Stimulated activated CD8-positive, alpha-beta memory T cell treated with anti-CD3 and anti-CD28 coated beads, Interleukin-12 subunit alpha, Interleukin-12 subunit beta, amount 100 ng/mL, for 4 hours (primary cell): ENCODE results near the gene ZNF582.
A peak's percentile ranks its signal among the peaks of the same experiment; 100 is the strongest.

Experiments
- DNase-seq: peaks from one replicate; pipeline ENCODE4 v3.0.0-alpha.2; 2020; ENCODE audit warnings: low read depth

ZNF582 gene

DNA sequence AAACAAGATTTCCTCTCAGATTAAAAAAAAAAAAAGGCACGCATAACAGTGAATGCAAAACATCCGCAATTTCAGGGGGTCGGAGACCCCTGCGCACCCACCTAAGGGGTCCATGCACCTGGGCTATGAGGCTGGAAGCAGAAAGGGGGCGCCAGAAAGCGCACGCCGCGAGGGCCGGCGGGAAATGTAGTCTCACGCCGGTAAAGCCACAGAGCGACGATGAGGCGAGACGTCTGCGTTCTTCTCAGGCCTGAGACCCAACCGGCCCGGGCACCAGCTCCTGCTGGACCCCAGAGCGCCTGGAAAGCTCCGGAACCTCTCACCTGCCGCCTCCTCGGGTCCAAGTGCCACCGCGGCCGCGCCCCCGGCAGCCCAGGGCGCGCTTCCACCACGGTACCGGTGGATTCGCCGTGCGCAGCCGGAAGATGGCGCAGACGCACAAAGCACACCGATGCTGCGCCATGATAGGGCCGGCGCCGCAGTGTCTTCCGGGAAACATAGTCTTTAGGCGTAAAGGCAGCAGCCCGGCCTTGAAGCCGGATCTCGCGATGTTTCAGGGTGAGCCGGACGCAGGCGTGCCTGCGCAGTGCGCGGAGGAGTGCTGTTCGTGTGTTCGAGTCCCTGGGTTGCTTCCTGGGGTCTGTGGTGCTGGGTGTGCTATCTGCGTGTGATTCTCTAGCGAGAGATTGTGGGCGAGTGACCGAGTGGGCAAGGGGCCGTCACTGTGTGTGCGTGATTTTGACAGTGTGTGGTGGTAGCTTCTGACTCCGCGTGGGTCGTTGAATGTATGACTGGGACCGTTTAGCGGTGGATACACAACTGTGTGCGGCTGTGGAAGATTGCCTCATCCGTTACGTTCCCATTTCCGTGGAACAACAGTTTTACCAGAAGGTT lies at the start of gene ZNF582:
Gene ZNF582 (minus strand): TSS at position 416 of the 894 bp plus-strand sequence. CDS start 1,782 bp downstream, outside the sequence.
- DNase-seq, result peak; percentile 83

DNA sequence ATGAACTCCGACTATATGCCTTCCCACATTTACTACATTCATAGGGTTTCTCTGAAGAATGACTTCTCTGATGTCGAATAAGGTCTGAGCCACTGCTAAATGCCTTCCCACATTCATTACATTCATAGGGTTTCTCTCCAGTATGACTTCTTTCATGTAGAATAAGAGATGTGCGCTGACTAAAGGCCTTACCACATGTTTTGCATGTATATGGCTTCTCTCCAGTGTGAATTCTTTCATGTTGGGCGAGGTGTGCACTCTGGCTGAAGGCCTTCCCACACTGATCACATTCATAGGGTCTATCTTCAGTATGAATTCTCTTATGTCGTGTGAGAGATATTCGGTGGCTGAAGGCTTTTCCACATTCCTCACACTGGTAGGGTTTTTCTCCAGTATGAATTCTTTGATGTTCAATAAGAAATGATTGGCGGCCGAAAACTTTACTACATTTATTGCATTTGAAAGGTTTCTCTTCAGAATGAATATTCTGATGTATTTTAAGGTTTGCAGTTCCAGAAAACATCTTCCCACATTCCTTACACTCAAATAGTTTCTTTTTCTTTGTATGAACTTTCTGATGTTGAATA lies 48.0 kb upstream of the ZNF582 start:
- DNase-seq, result no peak

DNA sequence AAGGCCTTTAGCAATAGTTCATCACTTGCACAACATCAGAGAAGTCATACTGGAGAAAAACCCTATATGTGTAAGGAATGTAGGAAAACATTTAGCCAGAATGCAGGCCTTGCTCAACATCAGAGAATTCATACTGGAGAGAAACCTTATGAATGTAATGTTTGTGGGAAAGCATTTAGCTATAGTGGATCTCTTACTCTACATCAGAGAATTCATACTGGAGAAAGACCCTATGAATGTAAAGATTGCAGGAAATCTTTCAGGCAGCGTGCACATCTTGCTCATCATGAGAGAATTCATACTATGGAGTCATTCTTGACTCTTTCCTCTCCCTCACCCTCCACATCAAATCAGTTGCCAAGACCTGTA lies 30.6 kb upstream of the ZNF582 start:
- no peak for DNase-seq

DNA sequence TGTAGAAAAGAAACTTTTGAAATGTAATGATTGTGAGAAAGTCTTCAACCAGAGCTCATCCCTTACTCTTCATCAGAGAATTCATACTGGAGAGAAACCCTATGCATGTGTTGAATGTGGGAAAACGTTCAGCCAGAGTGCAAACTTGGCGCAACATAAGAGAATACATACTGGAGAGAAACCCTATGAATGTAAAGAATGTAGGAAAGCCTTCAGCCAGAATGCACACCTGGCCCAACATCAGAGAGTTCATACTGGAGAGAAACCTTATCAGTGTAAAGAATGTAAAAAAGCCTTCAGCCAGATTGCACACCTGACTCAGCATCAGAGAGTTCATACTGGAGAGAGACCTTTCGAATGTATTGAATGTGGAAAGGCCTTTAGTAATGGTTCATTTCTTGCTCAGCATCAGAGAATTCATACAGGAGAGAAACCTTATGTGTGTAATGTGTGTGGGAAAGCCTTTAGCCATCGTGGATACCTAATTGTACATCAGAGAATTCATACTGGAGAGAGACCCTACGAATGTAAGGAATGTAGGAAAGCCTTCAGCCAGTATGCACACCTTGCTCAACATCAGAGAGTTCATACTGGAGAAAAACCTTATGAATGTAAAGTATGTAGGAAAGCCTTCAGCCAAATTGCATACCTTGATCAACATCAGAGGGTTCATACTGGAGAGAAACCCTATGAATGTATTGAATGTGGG lies 30.1 kb upstream of the ZNF582 start:
- no peak for DNase-seq

DNA sequence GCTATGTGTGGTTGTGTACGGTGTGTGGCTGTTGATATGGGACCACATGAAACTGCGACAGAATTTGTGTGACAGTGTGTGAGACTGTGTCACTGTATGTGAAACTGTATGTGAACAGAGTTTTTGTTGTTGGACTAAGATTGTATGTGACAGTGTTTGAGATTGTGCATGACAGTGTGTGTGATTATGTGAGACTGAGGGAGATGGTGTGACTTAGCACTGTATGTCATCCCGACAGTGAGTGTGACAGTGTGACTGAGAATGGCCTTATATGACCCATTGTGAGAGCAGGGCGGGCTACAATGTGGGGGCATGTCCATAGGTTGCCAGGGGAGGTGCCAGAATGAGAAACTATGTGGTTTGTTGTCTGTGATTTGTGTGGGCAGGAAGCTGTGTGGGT lies 11.7 kb upstream of the ZNF582 start:
- DNase-seq, result no peak

DNA sequence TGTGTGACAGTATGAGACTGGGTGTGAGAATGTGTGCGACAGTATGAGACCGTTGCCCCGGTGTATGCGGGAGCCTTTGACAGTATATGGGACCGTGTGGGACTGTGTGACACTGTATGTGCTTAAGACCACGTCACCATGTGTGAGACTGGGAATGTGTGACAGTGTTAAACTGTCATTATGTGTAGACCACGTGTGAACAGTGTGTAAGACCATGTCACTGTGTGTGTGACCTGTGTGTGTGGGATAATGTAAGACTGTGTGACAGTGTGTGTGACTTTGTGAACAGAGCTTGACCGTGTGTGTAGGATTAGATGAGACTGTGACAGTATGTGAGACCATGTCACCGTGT lies 11.3 kb upstream of the ZNF582 start:
- no peak for DNase-seq

DNA sequence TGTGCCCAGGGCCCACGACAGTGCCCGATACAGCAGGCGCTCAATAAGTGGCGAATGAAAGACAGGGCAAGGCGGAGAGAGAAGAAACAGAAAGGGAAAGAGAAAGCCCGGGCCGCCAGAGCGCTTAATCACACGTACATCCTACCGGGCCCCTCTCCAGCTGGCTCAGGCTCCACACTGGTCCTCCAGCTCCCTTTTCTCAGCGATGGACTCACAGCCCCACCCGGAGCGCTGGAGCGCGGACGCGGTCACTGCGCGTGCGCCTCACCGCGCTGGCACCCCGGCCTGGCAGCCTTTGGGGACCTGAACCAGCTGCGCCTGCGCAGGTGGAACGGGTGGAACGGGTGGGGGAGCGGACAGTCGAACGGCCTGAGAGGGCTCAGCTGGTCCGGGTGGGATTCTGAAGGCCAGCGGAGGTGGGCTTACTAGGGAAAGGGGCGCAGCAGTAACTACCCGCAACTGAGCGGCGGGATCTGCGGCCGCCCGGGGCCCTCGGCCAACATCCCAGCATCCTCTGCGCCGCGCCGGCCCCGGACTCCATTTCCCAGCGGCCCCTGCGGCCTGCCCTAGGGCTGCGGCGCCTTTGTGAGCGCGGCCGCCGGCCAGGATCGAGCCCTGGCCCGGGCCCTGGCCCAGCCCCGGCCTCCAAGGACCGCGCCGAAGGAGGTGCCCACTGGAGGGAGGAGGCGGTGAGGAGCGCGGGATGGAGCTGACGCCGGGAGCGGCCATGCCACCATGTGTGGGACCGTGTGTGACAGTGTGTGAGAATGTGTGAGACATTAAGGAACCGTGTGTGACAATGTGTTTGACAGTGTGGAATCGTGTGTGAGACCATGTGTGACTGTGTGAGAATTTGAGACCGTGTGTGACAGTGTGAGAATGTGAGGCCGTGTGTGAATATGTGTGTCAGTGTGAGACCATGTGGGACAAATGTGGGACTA lies 10.7 kb upstream of the ZNF582 start, which contains the start of gene ZNF583:
Gene ZNF583 (plus strand): TSS at position 569 of the 941 bp plus-strand sequence. CDS start 2,783 bp downstream, outside the sequence.
- peak; percentile 87 for DNase-seq

DNA sequence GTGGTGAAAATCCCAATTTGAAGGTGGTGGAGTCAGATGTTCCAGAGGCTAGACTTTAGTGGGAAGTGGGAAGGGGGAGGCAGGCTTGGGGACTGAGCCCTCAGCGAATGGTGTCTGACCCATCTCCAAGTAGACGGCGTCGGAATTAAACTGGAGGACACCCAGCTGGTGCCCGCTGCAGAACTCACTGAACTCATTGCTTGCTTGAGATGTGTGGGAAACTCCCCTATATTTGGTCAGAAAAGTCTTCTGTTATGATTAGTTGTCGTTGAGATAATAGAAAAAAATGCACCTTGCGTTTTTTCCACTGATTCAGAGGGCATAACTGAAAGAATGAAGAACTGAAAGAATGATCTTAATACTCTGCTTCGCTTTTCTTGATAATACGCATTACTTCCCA lies 9.9 kb upstream of the ZNF582 start:
- DNase-seq, result no peak

DNA sequence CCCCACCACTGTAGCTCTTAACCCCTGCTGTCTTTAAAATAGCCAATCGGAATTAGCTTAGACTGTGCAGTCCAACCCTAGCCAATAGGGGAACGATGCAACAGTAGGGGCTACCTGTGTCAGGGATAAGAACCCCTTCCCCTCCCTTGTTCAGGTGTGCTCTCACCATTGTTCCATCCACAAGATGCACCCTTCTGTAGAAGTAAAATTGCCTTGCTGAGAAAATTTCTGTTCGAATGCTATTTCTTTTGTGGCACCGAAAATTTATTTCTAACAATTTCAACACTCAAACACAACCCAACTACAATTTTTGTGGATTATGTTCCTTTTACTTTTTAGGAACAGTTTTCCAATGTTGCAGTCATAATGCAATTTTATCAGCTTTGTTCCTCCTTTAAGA lies 7.2 kb upstream of the ZNF582 start:
- DNase-seq, result no peak

DNA sequence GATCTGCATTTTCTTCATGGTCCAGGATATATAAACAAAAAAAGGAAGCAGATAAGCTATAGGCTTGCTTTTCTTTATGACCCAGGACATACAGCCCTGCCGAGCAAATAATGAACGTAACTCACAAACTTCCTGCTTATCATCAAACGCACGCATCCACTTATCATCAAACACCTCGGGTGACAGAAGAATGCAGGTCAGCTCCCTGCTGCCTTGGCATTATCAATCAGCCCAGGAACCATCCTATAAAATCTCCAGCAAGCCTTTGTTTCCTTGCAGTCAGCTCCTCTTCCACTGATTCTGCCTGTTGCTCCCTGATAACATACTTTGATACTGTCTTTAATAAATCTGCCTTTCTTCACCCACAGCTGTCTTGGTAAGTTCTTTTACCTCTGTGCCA lies 5.5 kb upstream of the ZNF582 start:
- no peak for DNase-seq

DNA sequence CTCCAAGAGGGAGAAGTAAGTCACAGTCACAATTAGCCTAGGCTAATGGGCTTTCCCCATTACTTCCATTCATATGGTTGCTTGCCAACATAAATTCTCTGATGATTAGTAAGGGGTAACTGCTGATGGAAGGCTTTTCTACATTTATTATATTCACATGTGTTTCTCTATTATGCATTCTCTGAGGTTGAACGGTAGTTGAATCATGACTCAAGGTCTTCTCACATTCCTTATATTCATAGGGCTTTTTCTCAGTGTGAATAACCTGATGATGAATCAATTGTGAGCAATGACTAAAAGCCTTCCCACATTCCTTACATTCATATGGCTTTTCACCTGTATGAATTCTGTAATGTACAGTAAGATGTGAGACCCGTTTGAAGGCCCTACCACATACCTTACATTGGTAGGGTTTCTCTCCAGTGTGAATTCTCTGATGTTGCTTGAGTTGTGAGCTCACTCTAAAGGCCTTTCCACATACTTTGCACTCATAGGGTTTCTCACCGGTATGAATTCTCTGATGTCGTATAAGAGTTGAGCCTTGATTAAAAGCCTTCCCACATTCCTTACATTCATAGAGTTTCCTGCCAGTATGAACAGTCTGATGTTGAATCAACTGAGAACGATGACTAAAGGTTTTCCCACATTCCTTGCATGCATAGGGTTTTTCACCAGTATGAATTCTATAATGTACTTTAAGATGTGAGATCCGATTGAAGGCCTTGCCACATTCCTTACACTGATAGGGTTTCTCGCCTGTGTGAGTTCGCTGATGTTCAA lies 9.3 kb downstream of the ZNF582 start:
- DNase-seq, result no peak

DNA sequence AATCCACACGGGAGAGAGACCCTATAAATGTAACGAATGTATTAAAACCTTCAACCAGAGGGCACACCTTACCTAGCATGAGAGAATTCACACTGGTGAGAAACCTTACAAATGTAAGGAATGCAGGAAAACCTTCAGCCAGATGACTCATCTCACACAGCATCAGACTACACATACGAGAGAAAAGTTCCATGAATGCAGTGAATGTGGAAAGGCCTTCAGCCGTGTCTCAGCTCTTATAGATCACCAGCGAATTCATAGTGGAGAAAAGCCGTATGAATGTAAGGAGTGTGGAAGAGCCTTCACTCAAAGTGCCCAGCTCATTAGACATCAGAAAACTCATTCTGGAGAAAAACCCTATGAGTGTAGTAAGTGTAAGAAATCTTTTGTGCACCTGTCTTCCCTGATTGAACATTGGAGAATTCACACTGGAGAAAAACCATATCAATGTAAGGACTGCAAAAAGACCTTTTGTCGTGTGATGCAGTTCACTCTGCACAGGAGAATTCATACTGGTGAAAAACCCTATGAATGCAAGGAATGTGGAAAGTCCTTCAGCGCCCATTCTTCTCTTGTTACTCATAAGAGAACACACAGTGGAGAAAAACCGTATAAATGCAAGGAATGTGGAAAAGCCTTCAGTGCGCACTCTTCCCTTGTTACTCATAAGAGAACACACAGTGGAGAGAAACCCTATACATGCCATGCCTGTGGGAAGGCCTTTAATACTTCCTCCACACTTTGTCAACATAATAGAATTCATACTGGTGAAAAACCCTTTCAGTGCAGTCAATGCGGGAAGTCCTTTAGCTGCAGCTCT lies 16.0 kb downstream of the ZNF582 start:
- no peak for DNase-seq

DNA sequence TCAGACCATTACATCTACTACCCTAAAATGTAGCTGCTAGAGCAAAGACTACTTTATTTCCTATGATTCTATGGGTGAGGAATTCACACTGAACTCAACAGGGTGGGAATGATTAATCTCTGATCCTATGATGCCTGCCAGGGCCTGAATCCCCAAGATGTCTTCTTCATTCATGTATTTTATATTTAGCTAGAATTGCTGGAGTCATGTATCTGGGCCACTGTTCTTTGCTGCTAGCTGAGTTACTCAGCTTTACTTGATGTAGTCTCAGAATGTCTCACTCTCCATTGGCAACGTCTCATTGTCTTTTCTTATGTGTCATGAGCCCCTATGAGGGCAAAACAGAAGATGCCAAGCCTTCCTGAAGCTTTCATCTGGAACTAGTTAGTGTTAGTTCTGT lies 21.1 kb downstream of the ZNF582 start:
- DNase-seq, result no peak

DNA sequence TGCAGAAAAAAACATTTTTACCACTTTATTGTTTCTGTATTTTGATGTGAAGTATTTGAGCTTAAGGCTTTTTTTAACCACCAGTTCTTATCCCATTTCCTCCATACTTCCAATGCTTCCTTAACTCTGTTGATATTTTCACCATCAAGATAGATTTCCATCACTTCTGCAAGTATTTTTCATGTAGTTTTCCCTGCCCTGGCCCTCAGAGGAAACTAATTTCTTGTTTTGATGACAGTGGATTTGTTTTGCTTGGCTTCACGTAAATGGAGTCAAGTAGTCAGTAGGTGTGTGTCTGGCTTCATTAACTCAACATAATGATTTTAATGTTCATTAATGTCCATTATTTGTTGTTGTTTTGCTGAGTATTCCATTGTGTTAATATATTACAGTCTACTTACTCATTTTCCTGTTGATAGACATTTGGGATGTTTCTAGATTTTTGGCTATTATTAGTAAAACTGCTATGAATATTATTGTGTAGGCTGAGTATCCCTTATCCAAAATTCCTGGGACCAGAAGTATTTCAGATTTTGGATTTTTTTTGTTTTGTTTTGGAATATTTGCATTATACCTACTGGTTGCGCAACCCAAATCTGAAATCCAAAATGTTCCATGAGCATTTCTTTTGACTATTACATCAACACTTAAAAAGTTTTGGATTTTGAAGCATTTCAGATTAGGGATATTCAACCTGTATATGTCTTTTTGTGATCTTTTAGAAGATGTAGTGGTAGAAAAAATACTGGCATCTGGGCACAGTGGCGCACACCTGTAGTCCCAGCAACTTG lies 23.3 kb downstream of the ZNF582 start:
- DNase-seq, result no peak

DNA sequence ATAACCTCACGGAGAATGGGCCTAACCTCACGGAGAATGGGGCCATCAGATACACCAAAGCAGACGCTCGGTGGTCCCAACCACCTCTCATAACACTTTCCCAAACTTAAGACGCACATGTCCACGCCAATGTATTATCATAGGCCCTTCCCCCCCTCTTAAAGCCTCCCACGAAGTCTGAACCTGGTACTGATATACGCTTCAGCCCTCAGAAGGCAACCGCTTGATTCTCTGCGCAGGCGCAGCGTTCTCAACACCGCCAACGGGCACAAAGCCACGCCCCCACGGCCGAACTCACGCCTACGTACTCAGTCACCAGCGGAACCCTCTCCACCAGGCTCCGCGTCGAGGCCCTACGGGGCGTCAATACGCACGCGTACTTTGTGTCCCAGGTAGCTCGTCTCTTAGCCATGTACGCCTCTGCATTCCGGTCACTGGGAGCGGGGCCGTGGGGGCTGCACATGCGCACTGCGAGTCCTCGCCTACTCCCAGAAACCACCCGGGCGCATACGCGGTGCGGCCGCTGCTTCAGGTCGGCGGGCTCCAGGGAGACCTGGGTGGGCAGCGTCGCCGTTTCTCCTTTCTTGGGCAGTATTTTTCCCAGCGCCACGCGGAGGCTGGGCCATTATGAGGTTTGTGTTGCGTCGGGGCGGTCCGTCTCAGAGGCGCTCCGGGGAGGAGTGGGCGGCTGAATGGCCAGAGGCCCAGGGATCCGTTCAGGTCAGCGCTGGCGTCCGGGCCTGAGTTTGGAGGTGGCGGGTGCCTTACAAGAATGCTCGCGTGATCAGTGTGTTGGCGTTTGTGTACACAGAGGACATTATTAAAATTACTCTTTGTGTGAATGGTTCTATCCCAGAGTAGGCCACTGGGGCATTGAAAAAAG lies 25.3 kb downstream of the ZNF582 start:
- DNase-seq, result peak; percentile 66

DNA sequence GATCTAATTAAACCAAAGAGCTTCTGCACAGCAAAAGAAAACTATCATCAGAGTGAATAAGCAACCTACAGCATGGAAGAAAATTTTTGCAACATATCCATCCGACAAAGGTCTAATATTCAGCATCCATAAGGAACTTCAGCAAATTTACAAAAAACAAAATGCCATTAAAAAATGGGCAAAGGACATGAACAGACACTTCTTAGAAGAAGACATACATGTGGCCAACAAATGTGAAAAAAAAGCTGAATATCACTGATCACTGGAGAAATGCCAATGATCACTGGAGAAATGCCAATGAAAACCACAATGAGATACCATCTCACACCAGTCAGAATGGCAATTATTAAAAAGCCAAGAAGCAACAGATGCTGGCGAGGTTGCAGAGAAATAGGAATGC lies 32.5 kb downstream of the ZNF582 start:
- no peak for DNase-seq

DNA sequence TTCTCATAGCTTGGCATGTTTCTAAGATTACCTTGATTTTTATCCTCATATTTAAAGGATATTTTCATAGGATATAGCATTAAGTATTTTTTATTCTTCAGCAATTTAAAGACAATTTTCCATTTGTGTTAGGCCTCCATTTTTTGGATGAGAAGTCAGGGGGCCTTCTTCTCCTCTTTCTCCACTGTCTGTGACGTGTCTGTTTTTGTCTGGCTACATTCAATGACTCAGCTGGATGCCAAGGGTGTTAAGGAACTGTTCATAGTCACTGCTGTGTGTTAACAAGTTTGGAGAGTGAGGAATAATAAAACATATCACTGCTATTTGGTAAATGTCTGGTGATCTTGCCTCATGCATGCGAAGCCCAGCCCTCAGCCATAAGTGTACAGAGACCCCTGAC lies 36.4 kb downstream of the ZNF582 start:
- no peak for DNase-seq

DNA sequence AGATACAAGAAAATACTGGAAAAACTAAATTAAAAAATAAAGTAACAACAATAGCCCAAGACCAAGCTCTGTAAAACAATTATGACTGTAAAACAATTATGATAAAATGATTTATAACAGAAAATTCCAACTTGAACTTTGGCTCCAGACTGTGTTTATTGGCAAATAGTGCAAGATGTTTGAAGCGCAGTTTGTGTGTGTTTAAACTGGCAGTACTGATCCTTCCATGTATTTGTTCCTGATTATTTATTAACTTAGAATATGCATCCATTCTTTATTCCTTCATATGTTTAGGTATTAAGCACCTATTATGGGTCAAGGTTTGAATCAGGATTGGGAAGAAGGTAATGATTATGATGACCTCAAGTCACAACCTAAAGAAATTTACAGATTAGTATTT lies 37.8 kb downstream of the ZNF582 start:
- no peak for DNase-seq
